A172 (cell line): ENCODE data around the gene SH2B3. TPM values are rescaled to one million over a fixed set of nuclear protein-coding genes. Genes with fewer than 3 reads are reported as not detected.
A peak's percentile ranks its signal among the peaks of the same experiment; 100 is the strongest.

Experiments used
- DNase-seq: peaks from one replicate; pipeline ENCODE4 v3.0.0-alpha.2; 2015; ENCODE audit warnings: low spot score
- total RNA-seq: library from RNA; depleted of rRNA; stranded (reverse); fragments of >200 nt; shearing (Covaris generic); gene quantifications from 2 replicates; pipeline ENCODE4 v1.2.3, GENCODE V29; 2014

Gene SH2B3
- total RNA-seq, 1 experiment from 2014 or later, result 32.3 TPM

GRCh38 chr12:111428081-111428727 is 22.5 kb downstream of the SH2B3 start:
- DNase-seq, result no peak

DNA sequence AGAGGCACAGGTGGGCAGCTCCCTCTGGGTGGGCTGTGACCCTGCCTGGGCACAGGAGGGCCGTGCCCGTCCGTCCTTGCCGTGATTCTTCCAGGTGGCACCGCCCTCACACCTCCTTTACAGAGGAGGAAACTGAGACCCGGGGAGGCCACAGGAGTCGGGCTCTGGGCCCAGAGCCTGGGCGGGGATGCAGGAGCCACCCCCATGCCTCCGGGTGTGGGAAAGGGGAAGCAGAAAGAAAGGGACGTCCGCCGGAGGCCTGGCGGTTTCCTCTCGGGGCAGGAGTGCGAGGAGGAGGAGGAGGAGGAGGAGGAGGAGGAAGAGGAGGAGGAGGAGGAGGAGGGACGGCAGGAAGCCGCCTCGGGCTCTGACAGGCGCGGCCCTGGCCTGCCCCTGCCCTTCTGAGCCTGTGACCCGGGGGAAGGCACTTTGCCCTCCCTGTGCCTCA is 23.0 kb downstream of the SH2B3 start:
- peak; percentile 50 for DNase-seq

- no peak for DNase-seq
These were observed 24.2 kb downstream of the SH2B3 start for GRCh38 chr12:111429828-111430432.

- DNase-seq, result no peak
These were observed 25.0 kb downstream of the SH2B3 start for GRCh38 chr12:111430433-111431353.

GRCh38 chr12:111431772-111432171 is 26.0 kb downstream of the SH2B3 start:
- DNase-seq, result no peak

- no peak for DNase-seq
These were observed 28.3 kb downstream of the SH2B3 start for GRCh38 chr12:111434049-111434448.

GRCh38 chr12:111434680-111435338 is 29.1 kb downstream of the SH2B3 start:
- peak; percentile 60 for DNase-seq

DNA sequence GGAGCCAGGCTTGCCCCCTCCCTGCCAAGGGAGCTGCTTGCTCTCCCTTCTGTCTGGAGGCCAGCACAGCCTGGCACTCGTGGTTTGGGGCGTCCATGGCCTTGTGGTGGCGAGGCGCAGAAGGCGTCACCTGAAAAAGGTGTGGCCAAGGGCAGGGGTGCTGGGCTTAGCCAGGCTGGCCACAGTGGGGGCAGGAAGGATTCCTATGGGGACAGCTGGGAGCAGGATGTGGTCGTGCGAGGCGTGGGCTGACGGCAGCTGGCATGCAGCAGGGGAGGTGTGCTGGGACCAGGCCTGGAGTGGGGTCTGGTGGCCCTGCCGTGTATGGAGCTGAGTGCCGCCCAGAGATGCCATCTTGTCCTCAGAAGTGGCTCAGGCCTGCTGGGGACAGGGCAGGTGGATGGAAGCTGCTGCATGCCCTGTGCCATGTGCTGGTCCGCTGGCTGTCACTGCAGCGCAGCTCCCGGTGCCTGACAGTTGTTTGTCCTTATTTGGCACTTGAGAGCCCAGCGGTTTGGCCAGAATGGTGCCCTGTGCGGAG is 30.0 kb downstream of the SH2B3 start:
- peak; percentile 55 for DNase-seq

DNA sequence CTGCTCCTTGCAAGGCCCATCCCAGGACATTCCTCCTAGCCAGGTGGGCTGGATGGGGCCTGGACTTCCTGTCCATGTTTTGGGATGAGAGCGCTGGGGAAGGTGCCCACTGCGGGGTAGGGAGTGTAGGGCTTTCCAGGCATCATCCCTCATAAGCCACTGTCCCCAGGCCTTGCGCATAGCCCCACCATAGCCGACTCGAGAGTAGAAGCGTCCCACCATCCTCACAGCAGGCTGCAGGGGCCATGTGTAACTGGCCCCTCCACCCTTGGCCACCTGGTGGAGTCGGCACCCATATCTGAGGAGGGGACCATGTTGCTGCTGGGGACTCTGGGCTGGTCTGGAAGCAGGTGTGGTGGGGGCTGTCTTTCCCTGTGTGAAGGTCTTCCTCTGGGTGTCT is 30.5 kb downstream of the SH2B3 start:
- DNase-seq, result no peak

DNA sequence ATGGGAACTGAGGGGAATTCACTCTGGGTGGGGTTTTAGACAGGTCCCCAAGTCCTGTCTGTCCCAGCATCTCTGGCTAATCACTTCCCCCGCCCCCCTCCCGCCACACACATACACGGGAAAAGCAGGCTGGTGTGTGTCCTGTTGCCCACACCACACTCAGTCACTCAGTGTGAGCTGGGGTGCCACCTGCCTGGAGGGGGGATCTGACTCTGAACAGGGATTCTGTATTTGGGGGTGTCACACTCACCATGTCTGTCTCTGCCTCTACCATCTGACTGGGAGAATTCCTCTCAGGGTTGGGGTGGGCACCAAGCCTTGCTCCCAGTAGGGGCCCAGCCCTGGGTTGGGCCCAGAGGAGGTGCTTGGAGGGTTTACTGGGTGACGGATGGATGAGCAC is 31.1 kb downstream of the SH2B3 start:
- DNase-seq, result no peak

- DNase-seq, result peak; percentile 80
These were observed 32.2 kb downstream of the SH2B3 start for GRCh38 chr12:111437816-111438454.

DNA sequence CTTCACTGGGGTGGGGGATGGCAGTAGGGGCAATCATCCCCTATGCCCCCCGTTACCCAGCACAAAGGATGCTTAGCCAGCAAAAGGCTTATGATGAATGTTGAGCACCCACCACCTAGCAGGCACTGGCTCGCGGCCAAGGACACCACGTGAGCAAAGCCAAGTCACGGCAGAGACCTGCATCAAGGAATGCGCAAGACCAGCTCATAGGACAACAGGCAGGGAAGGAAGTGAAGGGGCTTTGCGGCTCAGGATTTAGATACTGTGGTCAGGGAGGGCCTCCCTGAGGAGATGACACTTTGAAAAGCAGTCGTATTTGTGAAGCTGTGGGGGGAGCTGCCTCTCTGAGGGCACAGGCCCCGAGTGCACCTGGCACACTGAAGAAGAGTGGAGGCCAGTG is 32.8 kb downstream of the SH2B3 start:
- peak; percentile 78 for DNase-seq

GRCh38 chr12:111439657-111440151 is 34.0 kb downstream of the SH2B3 start:
- no peak for DNase-seq

DNA sequence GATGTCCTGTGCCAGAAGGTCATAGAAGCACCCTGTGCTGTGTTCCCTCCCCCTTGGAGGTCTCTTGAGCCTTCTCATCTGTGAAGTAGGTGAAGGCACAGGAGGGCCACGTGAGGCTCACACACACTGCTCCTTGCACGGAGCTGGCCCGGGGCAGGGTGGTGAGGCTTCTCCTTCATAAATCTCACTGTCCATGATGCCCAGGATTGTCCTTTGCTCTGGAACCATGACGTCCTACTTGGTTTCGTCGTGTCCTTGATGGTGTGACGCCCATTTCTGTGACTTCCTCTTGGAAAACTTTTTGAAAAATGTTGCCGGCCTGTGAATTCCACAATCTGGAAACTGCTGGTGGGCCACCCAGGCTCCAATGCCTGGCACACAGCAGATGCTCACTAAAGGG is 34.4 kb downstream of the SH2B3 start:
- no peak for DNase-seq

GRCh38 chr12:111440631-111441030 is 34.9 kb downstream of the SH2B3 start:
- no peak for DNase-seq

DNA sequence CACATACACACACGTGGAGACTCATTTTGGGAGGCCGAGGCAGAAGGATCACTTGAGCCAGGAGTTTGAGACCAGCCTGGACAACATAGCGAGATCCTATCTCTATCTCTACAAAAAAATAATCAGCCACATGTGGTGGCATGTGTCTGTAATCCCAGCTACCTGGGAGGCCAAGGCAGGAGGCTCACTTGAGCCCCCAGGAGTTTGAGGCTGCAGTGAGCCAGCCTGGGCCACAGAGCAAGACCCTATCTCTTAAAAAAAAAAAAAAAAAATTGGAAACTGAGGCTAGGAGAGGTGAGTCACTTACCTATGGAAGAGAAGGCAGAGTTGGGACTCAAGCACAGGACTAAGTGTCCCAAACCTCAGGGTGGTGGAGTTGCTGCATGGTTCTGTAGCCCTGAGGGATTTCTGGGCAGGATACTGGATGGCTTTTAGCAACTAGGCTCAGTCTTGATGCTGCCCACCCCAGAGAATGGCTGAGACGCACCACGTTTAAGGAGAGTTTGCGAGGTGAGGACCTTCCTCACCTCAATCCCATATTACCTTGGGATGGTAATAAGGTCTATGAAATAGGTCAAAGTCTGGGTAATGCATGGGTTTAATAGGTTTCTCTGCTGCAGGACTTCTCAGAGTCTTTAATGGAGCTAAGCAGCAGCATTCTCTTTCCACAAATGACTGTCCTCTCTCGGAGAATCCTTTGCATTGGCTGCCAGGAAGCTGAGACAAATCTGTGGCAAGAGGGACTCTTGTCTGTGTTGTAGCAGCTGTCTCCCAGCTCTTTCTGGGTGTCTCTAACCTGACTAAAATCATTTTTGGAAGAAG is 35.6 kb downstream of the SH2B3 start:
- DNase-seq, result no peak

GRCh38 chr12:111442301-111443045 is 36.8 kb downstream of the SH2B3 start:
- no peak for DNase-seq

DNA sequence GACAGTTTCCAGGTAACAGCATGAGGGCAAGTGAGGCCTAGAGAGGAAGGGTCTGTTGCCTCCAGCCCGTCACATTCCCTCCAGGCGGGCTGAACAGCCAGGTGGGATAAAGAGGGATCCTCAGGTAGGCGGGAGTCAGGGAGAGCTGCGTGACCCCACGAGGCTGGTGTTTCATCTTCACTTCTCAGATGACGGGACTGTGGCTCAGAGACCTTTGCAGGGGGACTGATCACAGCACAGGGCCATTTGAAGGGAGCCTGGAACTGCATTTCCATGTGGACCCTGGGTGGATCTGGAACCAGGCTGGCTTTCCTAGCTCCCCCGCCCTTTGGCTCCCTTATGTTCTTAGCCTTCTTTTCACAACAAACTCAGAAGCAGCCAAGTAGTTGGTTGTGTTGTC is 37.4 kb downstream of the SH2B3 start:
- no peak for DNase-seq

DNA sequence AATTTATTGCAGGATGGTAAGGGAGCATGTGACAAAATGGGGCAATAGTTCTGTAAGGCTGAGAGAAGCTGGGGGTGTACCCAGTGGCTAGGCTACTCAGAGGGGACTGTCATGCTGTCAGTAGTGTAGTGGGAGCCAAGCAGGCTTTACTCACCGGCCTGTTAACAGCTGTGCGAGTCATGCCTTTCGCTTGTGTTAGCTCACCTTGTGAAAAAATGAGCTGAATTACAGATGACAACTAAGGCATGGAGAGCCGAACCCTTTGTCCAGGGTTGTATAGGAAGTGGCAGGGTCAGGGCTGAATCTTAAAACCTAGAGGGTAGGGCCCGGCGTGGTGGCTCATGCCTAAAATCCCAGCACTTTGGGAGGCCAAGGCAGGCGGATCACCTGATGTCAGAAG is 37.9 kb downstream of the SH2B3 start:
- peak; percentile 59 for DNase-seq
